Fibroblast of skin of right biceps (primary cell): ENCODE results near the gene OR2A12.
"Not testable (repeated sequence)": the region's sequence is repeated elsewhere in the genome, so short reads cannot be mapped to it uniquely, and the experiment has no call there.

ENCODE experiments used
- DNase-seq: peaks from one replicate; pipeline ENCODE4 v3.0.0-alpha.2; 2013

Gene OR2A12

GRCh38 chr7:144085978-144086377 lies at the start of gene OR2A12:
Gene OR2A12, plus strand, starts transcription at chr7:144086278. Its CDS starts 8,830 bp downstream, at chr7:144095108.
- no peak for DNase-seq

- DNase-seq: no peak
Measured at GRCh38 chr7:144036302-144036885, 49.7 kb upstream of the OR2A12 start.

GRCh38 chr7:144037414-144038035 lies 48.6 kb upstream of the OR2A12 start:
- DNase-seq: no peak

- no peak for DNase-seq
Measured at GRCh38 chr7:144038887-144039286, 47.2 kb upstream of the OR2A12 start.

- DNase-seq: no peak
Measured at GRCh38 chr7:144048648-144049047, 37.4 kb upstream of the OR2A12 start, which contains the start of gene OR2A5. Gene OR2A5, plus strand, starts transcription at chr7:144048948. Its CDS starts 1,454 bp downstream, at chr7:144050402.

GRCh38 chr7:144049491-144049890 lies 36.6 kb upstream of the OR2A12 start:
- DNase-seq: no peak

- no peak for DNase-seq
Measured at GRCh38 chr7:144050093-144050492, 36.0 kb upstream of the OR2A12 start.

GRCh38 chr7:144050884-144051283 lies 35.2 kb upstream of the OR2A12 start:
- not testable (repeated sequence) for DNase-seq

- DNase-seq: no peak
Measured at GRCh38 chr7:144057954-144058353, 28.1 kb upstream of the OR2A12 start.

- DNase-seq: no peak
Measured at GRCh38 chr7:144063710-144064109, 22.4 kb upstream of the OR2A12 start.

GRCh38 chr7:144069511-144069910 lies 16.6 kb upstream of the OR2A12 start, which contains the start of gene OR2A25:
Gene OR2A25, plus strand, starts transcription at chr7:144069811. Its CDS starts 4,409 bp downstream, at chr7:144074220.
- DNase-seq: no peak

- no peak for DNase-seq
Measured at GRCh38 chr7:144069953-144070352, 16.1 kb upstream of the OR2A12 start.

- no peak for DNase-seq
Measured at GRCh38 chr7:144074374-144074773, 11.7 kb upstream of the OR2A12 start.

- no peak for DNase-seq
Measured at GRCh38 chr7:144086730-144087129, 652 bp downstream of the OR2A12 start.

GRCh38 chr7:144087230-144087629 lies 1.2 kb downstream of the OR2A12 start:
- DNase-seq: no peak

GRCh38 chr7:144090667-144091066 lies 4.6 kb downstream of the OR2A12 start:
- DNase-seq: no peak

GRCh38 chr7:144098776-144099175 lies 12.7 kb downstream of the OR2A12 start:
- no peak for DNase-seq

- DNase-seq: no peak
Measured at GRCh38 chr7:144100607-144101006, 14.5 kb downstream of the OR2A12 start.

- no peak for DNase-seq
Measured at GRCh38 chr7:144102041-144102440, 16.0 kb downstream of the OR2A12 start.

GRCh38 chr7:144105211-144105610 lies 19.1 kb downstream of the OR2A12 start:
- DNase-seq: no peak

- DNase-seq: no peak
Measured at GRCh38 chr7:144109283-144109682, 23.2 kb downstream of the OR2A12 start, which contains the start of gene OR2A2. Gene OR2A2, plus strand, starts transcription at chr7:144109583. Its CDS starts 0 bp downstream, at chr7:144109583.

- DNase-seq: no peak
Measured at GRCh38 chr7:144110272-144110671, 24.2 kb downstream of the OR2A12 start.

- no peak for DNase-seq
Measured at GRCh38 chr7:144113651-144114050, 27.6 kb downstream of the OR2A12 start.

- DNase-seq: no peak
Measured at GRCh38 chr7:144118341-144118740, 32.3 kb downstream of the OR2A12 start.

- DNase-seq: no peak
Measured at GRCh38 chr7:144122876-144123275, 36.8 kb downstream of the OR2A12 start, which contains the start of gene OR2A14. Gene OR2A14, plus strand, starts transcription at chr7:144123176. Its CDS starts 5,937 bp downstream, at chr7:144129113.
